Left lung (tissue), 10 donors: ENCODE measurements around the gene CRISP1. TPM values are rescaled to one million over a fixed set of nuclear protein-coding genes. Genes with fewer than 3 reads are reported as not detected.

Source experiments
- ATAC-seq: fragments of 200-7000 bp; cut with Tn5 transposase; one replicate; pipeline ENCODE4 v1.9.1; 2020; ENCODE audit warnings: moderate library complexity
- DNase-seq, 4 donors: peaks; one replicate each; pipeline ENCODE4 v3.0.0-alpha.2; 2013 to 2020
- H3K27ac ChIP-seq, 2 donors: fragments of 200-600 bp; sonication (generic) in 1 of 2; one replicate each; pipeline versions ENCODE4 v1.5.0 to v1.8.0; 2020 to 2021
- H3K27me3 ChIP-seq, 2 donors: fragments of 200-600 bp; sonication (generic) in 1 of 2; one replicate each; pipeline versions ENCODE4 v1.5.0 to v1.8.0; 2020 to 2021
- H3K36me3 ChIP-seq, 2 donors: fragments of 200-600 bp; sonication (generic) in 1 of 2; one replicate each; pipeline versions ENCODE4 v1.5.0 to v1.8.0; 2020 to 2021
- H3K4me1 ChIP-seq, 2 donors: fragments of 200-600 bp; one replicate each; pipeline ENCODE4 v1.8.0; 2021
- H3K4me3 ChIP-seq, 2 donors: fragments of 200-600 bp; sonication (generic) in 1 of 2; one replicate each; pipeline versions ENCODE4 v1.5.0 to v1.8.0; 2020 to 2021; ENCODE audit warnings: mild to moderate bottlenecking in 1 of 2
- H3K9me3 ChIP-seq, 2 donors: fragments of 200-600 bp; sonication (generic) in 1 of 2; one replicate each; pipeline versions ENCODE4 v1.5.0 to v1.8.0; 2020 to 2021
- CTCF ChIP-seq, 2 donors: fragments of 200-600 bp; sonication (generic) in 1 of 2; IDR thresholded peaks; one replicate each; pipeline versions ENCODE4 v1.5.0 to v1.8.0; 2021; ENCODE audit warnings: antibody characterized with exemption in 2 of 2
- intact Hi-C, 2 donors: fragments of 100-400 bp; cut with DNase I; formaldehyde crosslinking; loops; one replicate each; pipeline versions ENCODE4 v1.11.2 to v1.14.2; 2022
- polyA plus RNA-seq, 6 donors: library from polyadenylated mRNA; unstranded; fragments of 120-200 nt; gene quantifications; one replicate each; pipeline ENCODE4 v1.2.1, GENCODE V29; 2013; ENCODE audit not compliant: insufficient read length in 6 of 6
- total RNA-seq, 2 donors: library from RNA; stranded (reverse); fragmentation: NEBNext Ultra II Directional; extraction: Animal tissue kit (Norgen Biotek cat#: 25700); gene quantifications; one replicate each; pipeline ENCODE4 v1.2.1, GENCODE V29; 2021
- donor health status: DM: no; HTN: yes; CAD: no.
- donor health status: DM: no; HTN: no; CAD: no.

Gene CRISP1
- total and polyA plus RNA-seq, 8 donors = not detected

- no peaks in the 10 kb centered on the region for H3K9me3 ChIP-seq
- H3K4me3 ChIP-seq = no peak overlapping the region
- intact Hi-C loops = no loop called here
- ATAC-seq (no peak), DNase-seq (no peak)
- H3K36me3 ChIP-seq = no peaks in the 10 kb centered on the region
- no peaks in the 10 kb centered on the region for H3K4me1 ChIP-seq
- TF ChIP-seq CTCF (IDR thresholded peaks at IDR 0.05) = no peak
- H3K27me3 ChIP-seq = no peaks in the 10 kb centered on the region
- no peak overlapping the region for H3K27ac ChIP-seq
Measured at GRCh38 chr6:49855221-49855620, 11.1 kb downstream of the CRISP1 start.

- no peak overlapping the region for H3K4me3 ChIP-seq
- no peak for ATAC-seq
- TF ChIP-seq CTCF (IDR thresholded peaks at IDR 0.05) = no peak
- DNase-seq = no peak
- intact Hi-C loops = no loop called here
- no peaks in the 10 kb centered on the region for H3K36me3 ChIP-seq
- H3K27ac ChIP-seq = no peak overlapping the region
- H3K4me1 ChIP-seq = no peaks in the 10 kb centered on the region
- H3K9me3 ChIP-seq = no peaks in the 10 kb centered on the region
- no peaks in the 10 kb centered on the region for H3K27me3 ChIP-seq
Measured at GRCh38 chr6:49852975-49853374, 13.4 kb downstream of the CRISP1 start.

- DNase-seq (peak in 2 of 4 donors; percentile 42 to 46), ATAC-seq (peak; percentile 82)
- no peak overlapping the region for H3K4me3 ChIP-seq
- no peaks in the 10 kb centered on the region for H3K36me3 ChIP-seq
- no peaks in the 10 kb centered on the region for H3K27me3 ChIP-seq
- H3K27ac ChIP-seq = no peak overlapping the region
- intact Hi-C loops = loop anchor here in 1 of 2 donors (10.0 kb wide), 2 partner anchors 225 to 315 kb away; no protein-coding TSS in a partner anchor
- no peaks in the 10 kb centered on the region for H3K9me3 ChIP-seq
- H3K4me1 ChIP-seq = no peaks in the 10 kb centered on the region
- peak; percentile 56 to 69 for TF ChIP-seq CTCF (IDR thresholded peaks at IDR 0.05)
Measured at GRCh38 chr6:49849213-49849907, 17.0 kb downstream of the CRISP1 start.

GRCh38 chr6:49847673-49848072, 18.7 kb downstream of the CRISP1 start:
- Histone ChIP-seq H3K9me3 (no peaks in the 10 kb centered on the region), H3K4me3 (no peak overlapping the region), H3K27me3 (no peaks in the 10 kb centered on the region), H3K36me3 (no peaks in the 10 kb centered on the region), H3K4me1 (no peaks in the 10 kb centered on the region), H3K27ac (no peak overlapping the region)
- intact Hi-C loops = loop anchor here in 1 of 2 donors (10.0 kb wide), 2 partner anchors 223 to 313 kb away; no protein-coding TSS in a partner anchor
- DNase-seq (no peak), ATAC-seq (no peak)
- TF ChIP-seq CTCF (IDR thresholded peaks at IDR 0.05) = no peak

GRCh38 chr6:49847014-49847413, 19.3 kb downstream of the CRISP1 start:
- Histone ChIP-seq H3K36me3 (no peaks in the 10 kb centered on the region), H3K4me1 (no peaks in the 10 kb centered on the region), H3K4me3 (no peak overlapping the region), H3K27me3 (no peaks in the 10 kb centered on the region), H3K27ac (no peak overlapping the region), H3K9me3 (no peaks in the 10 kb centered on the region)
- intact Hi-C loops = loop anchor here in 1 of 2 donors (10.0 kb wide), 2 partner anchors 222 to 312 kb away; no protein-coding TSS in a partner anchor
- no peak for TF ChIP-seq CTCF (IDR thresholded peaks at IDR 0.05)
- ATAC-seq (no peak), DNase-seq (no peak)
